K562 (cell line): Measurements from ENCODE around the gene TRIM38. TPM values are rescaled to one million over a fixed set of nuclear protein-coding genes. Genes with fewer than 3 reads are reported as not detected.

Experiments
- CBX1 ChIP-seq: sonication (generic); IDR thresholded peaks from 2 replicates; pipeline ENCODE4 v1.6.1; 2016; ENCODE audit warnings: antibody characterized with exemption, low read depth, mild to moderate bottlenecking
- ELF1 ChIP-seq: fragments of 200-800 bp; sonication (Bioruptor generic); IDR thresholded peaks from 2 replicates; pipeline ENCODE4 v1.6.1; 2016; ENCODE audit warnings: missing genetic modification characterization, missing compliant biosample characterization
- ELK1 ChIP-seq: sonication (generic); formaldehyde crosslinking; IDR thresholded peaks from 2 replicates; pipeline ENCODE4 v1.8.1; 2022; ENCODE audit warnings: missing genetic modification reagents
- POLR2B ChIP-seq: fragments of 450-650 bp; IDR thresholded peaks from 2 replicates; pipeline ENCODE4 v1.6.1; 2018; ENCODE audit warnings: low read depth; ENCODE audit not compliant: partially characterized antibody
- POLR2H ChIP-seq: IDR thresholded peaks from 2 replicates; pipeline ENCODE4 v1.6.1; 2016; ENCODE audit warnings: missing genetic modification characterization, low read depth, mild to moderate bottlenecking, control low read depth, missing compliant biosample characterization, moderate library complexity
- POLR3A ChIP-seq: IDR thresholded peaks from 2 replicates; pipeline ENCODE4 v1.6.1; 2011; ENCODE audit warnings: borderline replicate concordance, mild to moderate bottlenecking, moderate library complexity; ENCODE audit not compliant: insufficient read length, insufficient read depth; ENCODE audit errors: extremely low read depth
- SMARCB1 ChIP-seq: IDR thresholded peaks from 2 replicates; pipeline ENCODE4 v1.6.1; 2011; ENCODE audit warnings: improper control_type of control experiment, low read depth; ENCODE audit not compliant: insufficient read length
- SOX6 ChIP-seq: fragments of 450-650 bp; IDR thresholded peaks from 2 replicates; pipeline ENCODE4 v1.6.1; 2014; ENCODE audit warnings: mild to moderate bottlenecking
- SREBF2 ChIP-seq: sonication (generic); formaldehyde crosslinking; IDR thresholded peaks from 2 replicates; pipeline ENCODE4 v1.4.0; 2020; ENCODE audit warnings: mild to moderate bottlenecking, missing genetic modification reagents
- TRIM24 ChIP-seq, 2 experiments: fragments of 450-650 bp; IDR thresholded peaks; 2 replicates each; pipeline ENCODE4 v1.6.1; 2016
- XRCC3 ChIP-seq: fragments of 450-650 bp; IDR thresholded peaks from 2 replicates; pipeline ENCODE4 v1.6.1; 2017; ENCODE audit warnings: mild to moderate bottlenecking, moderate library complexity
- ZHX1 ChIP-seq: fragments of 150-350 bp; conservative IDR thresholded peaks from 2 replicates; pipeline ENCODE4 v1.6.1; 2014; ENCODE audit warnings: low read length
- ZNF239 ChIP-seq: fragments of 250-450 bp; sonication (Bioruptor Pico); IDR thresholded peaks from 2 replicates; pipeline ENCODE4 v1.4.0; 2020; ENCODE audit warnings: mild to moderate bottlenecking
- ZNF316 ChIP-seq: fragments of 450-650 bp; IDR thresholded peaks from 2 replicates; pipeline ENCODE4 v1.6.1; 2016
- ZNF407 ChIP-seq: fragments of 450-650 bp; IDR thresholded peaks from 2 replicates; pipeline ENCODE4 v1.6.1; 2016; ENCODE audit warnings: low read depth
- polyA plus RNA-seq, 8 experiments: library from polyadenylated mRNA; depleted of rRNA in 4 of 8; stranded (reverse) in 5 of 8; unstranded in 3 of 8; fragments of >200 nt; fragmentation: Nextera tagmentation in 2 of 8; fragmentation: Illumina TruSeq in 1 of 8; extraction: Ambion mirVana in 2 of 8; extraction: Trizol in 1 of 8; gene quantifications; 2 replicates each; pipeline versions ENCODE4 v1.2.1 to v1.2.3, GENCODE V29; 2011 to 2014; ENCODE audit warnings: inconsistent platforms in 1 of 8, missing spikeins in 1 of 8
- total RNA-seq, 7 experiments: library from RNA; depleted of rRNA in 6 of 7; stranded (reverse); fragments of >200 nt in 6 of 7; fragmentation: Illumina TruSeq in 2 of 7; extraction: Trizol in 2 of 7; gene quantifications; 2 replicates each; pipeline versions ENCODE4 v1.2.1 to v1.2.3, GENCODE V29; 2011 to 2021; ENCODE audit warnings: low replicate concordance in 1 of 7

The TRIM38 gene
- total and polyA plus RNA-seq, 9 of the 15 experiments (the other 6 are each of a cell fraction or from before 2014, with no cell fraction given), result 1.7 to 6.7 (median 6.3) TPM

GRCh38 chr6:26033085-26033940 lies 70.7 kb downstream of the TRIM38 start (continued):
- TF ChIP-seq ZHX1 (0 out of 2 replicates have a peak, but pooled peaks have one; percentile 21), SREBF2 (CRISPR knock-in tag) (no peak), ELK1 (CRISPR knock-in tag) (no peak), ZNF239 (CRISPR knock-in tag) (no peak), ZNF407 (no peak), XRCC3 (no peak), POLR2H (tag) (peak; percentile 97), ELF1 (tag) (no peak), TRIM24 (IDR thresholded peaks at IDR 0.05) (no peak), SOX6 (0 out of 2 replicates have a peak, but pooled peaks have one; percentile 8), POLR2B (peak; percentile 90), SMARCB1 (no peak), POLR3A (no peak), CBX1 (peak; percentile 37; the same call in 1 of the 2 replicates), ZNF316 (no peak)
